Measurements from ENCODE around the gene CSK. TPM values are rescaled to one million over a fixed set of nuclear protein-coding genes. Genes with fewer than 3 reads are reported as not detected.

CSK gene
- total RNA-seq, 2 donors from 2014 or later: 64.3 to 68.5 TPM

DNA sequence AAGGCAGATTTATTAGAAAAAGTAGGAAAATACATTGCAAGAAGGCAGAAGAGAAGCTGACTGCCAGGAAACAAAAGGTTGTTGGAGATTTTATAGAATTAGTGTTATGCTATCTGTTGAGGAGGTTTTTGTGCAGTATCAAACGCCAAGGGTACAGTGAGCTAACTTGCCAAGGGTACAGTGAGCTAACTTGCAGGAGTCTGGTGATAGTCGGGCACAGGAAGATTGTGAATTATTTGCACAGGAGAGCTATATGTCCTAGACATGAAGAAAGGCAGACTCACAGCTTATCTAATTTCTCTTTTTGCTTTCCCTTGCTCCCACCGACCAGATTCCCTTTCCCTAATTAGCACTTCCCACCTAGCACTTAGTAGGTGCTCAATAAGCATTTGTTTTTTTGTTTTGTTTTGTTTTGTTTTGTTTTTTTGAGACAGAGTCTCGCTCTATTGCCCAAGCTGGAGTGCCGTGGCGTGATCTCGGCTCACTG, 2.7 kb upstream of the CSK start:
- Histone ChIP-seq H3K9ac (ENCODE audit: extremely low read depth, low read length, poor library complexity, severe bottlenecking) (no peak overlapping the region), H3K9me3 (ENCODE audit: control insufficient read depth, low read length) (no peaks in the 10 kb centered on the region), H3K4me3 (ENCODE audit: low read length) (no peak overlapping the region), H3K27ac (ENCODE audit: low read depth, low read length) (no peak overlapping the region), H3K27me3 (ENCODE audit: control insufficient read depth, insufficient read depth, low read length, poor library complexity, severe bottlenecking) (no peaks in the 10 kb centered on the region), H3K4me1 (ENCODE audit: control insufficient read depth, insufficient read depth, low read length) (peaks cover 15% of the 10 kb centered on the region), H3K36me3 (ENCODE audit: control insufficient read depth, insufficient read depth, low read length) (no peaks in the 10 kb centered on the region)
- Mint-ChIP-seq H3K27ac (no peak overlapping the region), H3K36me3 (ENCODE audit: low read depth) (peaks cover 2% of the 10 kb centered on the region), H3K4me1 (peaks cover 39% of the 10 kb centered on the region), H3K27me3 (ENCODE audit: insufficient read depth) (peaks cover 16% of the 10 kb centered on the region), H3K9me3 (no peaks in the 10 kb centered on the region), H3K4me3 (no peak overlapping the region)
- WGBS, 2 experiments (ENCODE audit: insufficient coverage in 1 of 2, insufficient read length in 1 of 2): 91 to 95% methylated on average over 4 to 7 of the region's 7 CpGs
- TF ChIP-seq CTCF (conservative IDR thresholded peaks at IDR 0.05): no peak
- DNase-seq: no peak

GRCh38 chr15:74780523-74781430, 1.1 kb upstream of the CSK start:
- Histone ChIP-seq H3K36me3 (ENCODE audit: control insufficient read depth, insufficient read depth, low read length) (peaks cover 10% of the 10 kb centered on the region), H3K4me3 (ENCODE audit: low read length) (peak overlapping the region; percentile 82), H3K27ac (ENCODE audit: low read depth, low read length) (no peak overlapping the region), H3K9ac (ENCODE audit: extremely low read depth, low read length, poor library complexity, severe bottlenecking) (no peak overlapping the region), H3K4me1 (ENCODE audit: control insufficient read depth, insufficient read depth, low read length) (peaks cover 15% of the 10 kb centered on the region), H3K9me3 (ENCODE audit: control insufficient read depth, low read length) (no peaks in the 10 kb centered on the region), H3K27me3 (ENCODE audit: control insufficient read depth, insufficient read depth, low read length, poor library complexity, severe bottlenecking) (no peaks in the 10 kb centered on the region)
- peak overlapping the region; percentile 80 for H3K4me3 Mint-ChIP-seq
- H3K36me3 Mint-ChIP-seq (ENCODE audit: low read depth): peaks cover 2% of the 10 kb centered on the region
- TF ChIP-seq CTCF (conservative IDR thresholded peaks at IDR 0.05): no peak
- peaks cover 35% of the 10 kb centered on the region for H3K4me1 Mint-ChIP-seq
- H3K9me3 Mint-ChIP-seq: no peaks in the 10 kb centered on the region
- H3K27me3 Mint-ChIP-seq (ENCODE audit: insufficient read depth): peaks cover 16% of the 10 kb centered on the region
- no peak for DNase-seq
- no peak overlapping the region for H3K27ac Mint-ChIP-seq
- 80 to 88% methylated on average over 16 of the region's 16 CpGs for WGBS, 2 experiments (ENCODE audit: insufficient coverage in 1 of 2, insufficient read length in 1 of 2)

DNA sequence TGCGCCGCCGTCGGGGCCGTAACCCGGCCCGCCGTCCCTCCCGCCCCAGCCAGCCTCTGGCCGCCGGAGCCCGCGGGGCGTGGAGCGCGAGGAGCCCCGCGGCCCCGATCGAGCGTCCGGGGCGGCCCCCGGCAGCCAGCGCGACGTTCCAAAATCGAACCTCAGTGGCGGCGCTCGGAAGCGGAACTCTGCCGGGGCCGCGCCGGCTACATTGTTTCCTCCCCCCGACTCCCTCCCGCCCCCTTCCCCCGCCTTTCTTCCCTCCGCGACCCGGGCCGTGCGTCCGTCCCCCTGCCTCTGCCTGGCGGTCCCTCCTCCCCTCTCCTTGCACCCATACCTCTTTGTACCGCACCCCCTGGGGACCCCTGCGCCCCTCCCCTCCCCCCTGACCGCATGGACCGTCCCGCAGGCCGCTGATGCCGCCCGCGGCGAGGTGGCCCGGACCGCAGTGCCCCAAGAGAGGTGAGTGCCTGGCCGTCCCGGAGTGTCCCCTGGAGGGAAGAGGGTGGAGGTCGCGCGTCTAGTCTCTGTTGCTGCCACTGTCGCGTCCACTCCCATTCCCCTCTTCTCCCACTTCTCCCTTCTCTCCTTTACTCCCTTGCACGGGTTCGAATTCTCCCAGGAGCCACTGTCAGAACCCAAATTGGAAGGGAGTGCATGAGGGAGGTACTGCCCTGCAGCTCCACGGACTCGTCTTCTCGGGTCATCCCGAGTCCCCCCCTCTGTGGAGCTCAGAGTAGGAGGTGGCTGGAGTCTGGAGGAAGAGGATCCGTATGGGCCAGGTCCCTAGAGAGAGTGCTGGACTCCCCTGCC, 585 bp downstream of the CSK start:
- Mint-ChIP-seq H3K36me3 (ENCODE audit: low read depth) (peaks cover 2% of the 10 kb centered on the region), H3K4me3 (peak overlapping the region; percentile 80), H3K27me3 (ENCODE audit: insufficient read depth) (peaks cover 16% of the 10 kb centered on the region), H3K4me1 (peaks cover 28% of the 10 kb centered on the region), H3K27ac (peak overlapping the region; percentile 58), H3K9me3 (no peaks in the 10 kb centered on the region)
- peaks cover 10% of the 10 kb centered on the region for H3K36me3 ChIP-seq (ENCODE audit: control insufficient read depth, insufficient read depth, low read length)
- 0 to 1% methylated on average over 18 to 68 of the region's 72 CpGs for WGBS, 2 experiments (ENCODE audit: insufficient coverage in 1 of 2, insufficient read length in 1 of 2)
- no peaks in the 10 kb centered on the region for H3K9me3 ChIP-seq (ENCODE audit: control insufficient read depth, low read length)
- peak; percentile 75 for DNase-seq
- TF ChIP-seq CTCF (conservative IDR thresholded peaks at IDR 0.05): no peak
- H3K9ac ChIP-seq (ENCODE audit: extremely low read depth, low read length, poor library complexity, severe bottlenecking): peak overlapping the region; percentile 62
- H3K4me1 ChIP-seq (ENCODE audit: control insufficient read depth, insufficient read depth, low read length): peaks cover 8% of the 10 kb centered on the region
- peak overlapping the region; percentile 86 for H3K4me3 ChIP-seq (ENCODE audit: low read length)
- H3K27me3 ChIP-seq (ENCODE audit: control insufficient read depth, insufficient read depth, low read length, poor library complexity, severe bottlenecking): no peaks in the 10 kb centered on the region
- peak overlapping the region; percentile 22 for H3K27ac ChIP-seq (ENCODE audit: low read depth, low read length)

Measured in endodermal cell (in vitro differentiated cells).